HEK293 (cell line): ENCODE results near the gene GASK1B.

Experiments used
- CTCF ChIP-seq: fragments of 450-650 bp; formaldehyde crosslinking; IDR thresholded peaks from 2 replicates; pipeline ENCODE4 v1.5.1; 2016; ENCODE audit warnings: missing biosample characterization, missing genetic modification characterization
- INSM2 ChIP-seq: fragments of 450-650 bp; formaldehyde crosslinking; IDR thresholded peaks from 2 replicates; pipeline ENCODE4 v1.5.1; 2016; ENCODE audit warnings: missing biosample characterization, missing genetic modification characterization
- KLF8 ChIP-seq: fragments of 450-650 bp; formaldehyde crosslinking; IDR thresholded peaks from 2 replicates; pipeline ENCODE4 v1.5.1; 2016; ENCODE audit warnings: missing biosample characterization, missing genetic modification characterization
- MZF1 ChIP-seq: fragments of 450-650 bp; formaldehyde crosslinking; IDR thresholded peaks from 2 replicates; pipeline ENCODE4 v1.5.1; 2017; ENCODE audit warnings: missing biosample characterization, missing genetic modification characterization, borderline replicate concordance
- TCF7L2 ChIP-seq: IDR thresholded peaks from 2 replicates; pipeline ENCODE4 v1.6.1; 2011; ENCODE audit warnings: low read depth, mild to moderate bottlenecking, inconsistent platforms, low read length, moderate library complexity, borderline replicate concordance
- YY1 ChIP-seq: fragments of 450-650 bp; formaldehyde crosslinking; IDR thresholded peaks from 2 replicates; pipeline ENCODE4 v1.5.1; 2018; ENCODE audit warnings: missing biosample characterization, missing genetic modification characterization
- ZBTB10 ChIP-seq: fragments of 450-650 bp; formaldehyde crosslinking; IDR thresholded peaks from 2 replicates; pipeline ENCODE4 v1.5.1; 2016; ENCODE audit warnings: missing biosample characterization, missing genetic modification characterization
- ZBTB21 ChIP-seq: fragments of 450-650 bp; formaldehyde crosslinking; IDR thresholded peaks from 2 replicates; pipeline ENCODE4 v1.5.1; 2017; ENCODE audit warnings: missing biosample characterization, missing genetic modification characterization
- ZNF155 ChIP-seq: fragments of 450-650 bp; formaldehyde crosslinking; IDR thresholded peaks from 2 replicates; pipeline ENCODE4 v1.5.1; 2016; ENCODE audit warnings: missing biosample characterization, missing genetic modification characterization
- ZNF202 ChIP-seq: fragments of 450-650 bp; formaldehyde crosslinking; IDR thresholded peaks from 2 replicates; pipeline ENCODE4 v1.5.1; 2016; ENCODE audit warnings: missing biosample characterization, missing genetic modification characterization, borderline replicate concordance
- ZNF280D ChIP-seq: fragments of 450-650 bp; formaldehyde crosslinking; IDR thresholded peaks from 2 replicates; pipeline ENCODE4 v1.5.1; 2016; ENCODE audit warnings: missing biosample characterization, missing genetic modification characterization
- ZNF311 ChIP-seq: fragments of 450-650 bp; formaldehyde crosslinking; IDR thresholded peaks from 2 replicates; pipeline ENCODE4 v1.5.1; 2017; ENCODE audit warnings: missing biosample characterization, missing genetic modification characterization, borderline replicate concordance
- ZNF423 ChIP-seq: fragments of 450-650 bp; formaldehyde crosslinking; IDR thresholded peaks from 2 replicates; pipeline ENCODE4 v1.5.1; 2016; ENCODE audit warnings: missing biosample characterization, missing genetic modification characterization
- ZNF426 ChIP-seq: fragments of 450-650 bp; formaldehyde crosslinking; IDR thresholded peaks from 2 replicates; pipeline ENCODE4 v1.5.1; 2017; ENCODE audit warnings: missing biosample characterization, missing genetic modification characterization, mild to moderate bottlenecking, inconsistent platforms, moderate library complexity

GRCh38 chr4:158166701-158167100 lies 6.1 kb downstream of the GASK1B start:
- TF ChIP-seq ZNF311 (no peak), ZBTB10 (tag by site-specific recombination) (no peak), CTCF (tag by site-specific recombination) (no peak), ZNF423 (no peak), ZNF202 (no peak), MZF1 (tag by site-specific recombination) (no peak), ZNF155 (tag by site-specific recombination) (no peak), KLF8 (no peak), ZNF280D (tag by site-specific recombination) (no peak), INSM2 (tag by site-specific recombination) (no peak), ZNF426 (no peak), YY1 (tag by site-specific recombination) (no peak), ZBTB21 (tag by site-specific recombination) (no peak), TCF7L2 (no peak)
